Measurements from ENCODE around the gene PDE4D.

The PDE4D gene

GRCh38 chr5:59547731-59548130 is 345.8 kb downstream of the PDE4D start:
- ChIA-PET POLR2A (no interaction called here), CTCF (no interaction called here)
- TF ChIP-seq L3MBTL2 (conservative IDR thresholded peaks at IDR 0.05): no peak
- TF ChIP-seq, protein P1, sequence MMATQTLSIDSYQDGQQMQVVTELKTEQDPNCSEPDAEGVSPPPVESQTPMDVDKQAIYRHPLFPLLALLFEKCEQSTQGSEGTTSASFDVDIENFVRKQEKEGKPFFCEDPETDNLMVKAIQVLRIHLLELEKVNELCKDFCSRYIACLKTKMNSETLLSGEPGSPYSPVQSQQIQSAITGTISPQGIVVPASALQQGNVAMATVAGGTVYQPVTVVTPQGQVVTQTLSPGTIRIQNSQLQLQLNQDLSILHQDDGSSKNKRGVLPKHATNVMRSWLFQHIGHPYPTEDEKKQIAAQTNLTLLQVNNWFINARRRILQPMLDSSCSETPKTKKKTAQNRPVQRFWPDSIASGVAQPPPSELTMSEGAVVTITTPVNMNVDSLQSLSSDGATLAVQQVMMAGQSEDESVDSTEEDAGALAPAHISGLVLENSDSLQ (IDR thresholded peaks at IDR 0.05): no peak
- TF ChIP-seq SUZ12 (IDR thresholded peaks at IDR 0.05): no peak
- no peak for DNase-seq (ENCODE audit: extremely low spot score)

GRCh38 chr5:59544573-59544972 is 349.0 kb downstream of the PDE4D start:
- POLR2A ChIA-PET: no interaction called here
- TF ChIP-seq BHLHE40 (IDR thresholded peaks at IDR 0.05; ENCODE audit: borderline replicate concordance): no peak
- no peak for TF ChIP-seq FOXK2 (IDR thresholded peaks at IDR 0.05)
- CTCF ChIA-PET: no interaction called here
- DNase-seq (ENCODE audit: extremely low spot score): no peak

DNA sequence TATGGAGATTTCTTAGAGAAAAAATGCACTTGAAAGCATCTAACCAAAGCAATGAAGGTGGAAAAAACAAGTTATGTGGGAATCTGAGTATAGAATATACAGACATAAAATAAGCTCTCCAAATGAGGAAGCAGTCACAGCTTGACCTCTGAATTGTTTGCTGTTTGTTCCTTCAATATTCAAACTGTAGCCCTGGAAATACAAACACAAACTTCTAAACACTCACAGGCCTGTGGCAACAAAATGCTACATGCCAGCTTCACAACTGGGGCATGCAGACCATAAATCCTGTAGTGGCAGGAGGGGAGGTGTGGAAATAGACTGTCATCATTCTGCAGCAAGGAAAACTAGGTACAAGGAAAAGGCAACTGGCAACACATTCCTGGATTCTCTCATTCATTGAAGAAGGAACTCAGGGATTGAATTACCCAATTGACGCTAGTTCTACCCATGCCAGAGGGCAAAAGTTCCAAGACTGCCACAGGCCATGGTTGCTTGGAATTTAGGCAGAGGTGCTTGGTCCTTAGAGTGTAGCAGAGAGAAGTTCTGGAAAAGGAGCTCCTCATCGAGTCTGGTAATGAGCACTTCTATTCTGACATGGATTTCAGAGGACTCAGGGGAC is 349.6 kb downstream of the PDE4D start:
- CTCF ChIA-PET: no interaction called here
- POLR2A ChIA-PET: no interaction called here
- TF ChIP-seq SUZ12 (IDR thresholded peaks at IDR 0.05) (no peak), FOXK2 (IDR thresholded peaks at IDR 0.05) (no peak), FOXA1 (IDR thresholded peaks at IDR 0.05) (no peak)
- TF ChIP-seq, protein P1 (IDR thresholded peaks at IDR 0.05): peak; percentile 16; the same call in 1 of the 2 replicates
- DNase-seq (ENCODE audit: extremely low spot score): no peak

GRCh38 chr5:59542851-59543820 is 350.4 kb downstream of the PDE4D start:
- ChIA-PET CTCF (no interaction called here), POLR2A (no interaction called here)
- no peak for DNase-seq (ENCODE audit: extremely low spot score)
- no peak for TF ChIP-seq CTBP1 (IDR thresholded peaks at IDR 0.05; ENCODE audit: borderline replicate concordance)
- TF ChIP-seq ZNF384 (IDR thresholded peaks at IDR 0.05): no peak
- TF ChIP-seq NFRKB (IDR thresholded peaks at IDR 0.05): no peak
- TF ChIP-seq L3MBTL2 (conservative IDR thresholded peaks at IDR 0.05): no peak
- TF ChIP-seq TARDBP (IDR thresholded peaks at IDR 0.05): no peak
- no peak for TF ChIP-seq SUZ12 (IDR thresholded peaks at IDR 0.05)
- TF ChIP-seq SP1 (IDR thresholded peaks at IDR 0.05): no peak

DNA sequence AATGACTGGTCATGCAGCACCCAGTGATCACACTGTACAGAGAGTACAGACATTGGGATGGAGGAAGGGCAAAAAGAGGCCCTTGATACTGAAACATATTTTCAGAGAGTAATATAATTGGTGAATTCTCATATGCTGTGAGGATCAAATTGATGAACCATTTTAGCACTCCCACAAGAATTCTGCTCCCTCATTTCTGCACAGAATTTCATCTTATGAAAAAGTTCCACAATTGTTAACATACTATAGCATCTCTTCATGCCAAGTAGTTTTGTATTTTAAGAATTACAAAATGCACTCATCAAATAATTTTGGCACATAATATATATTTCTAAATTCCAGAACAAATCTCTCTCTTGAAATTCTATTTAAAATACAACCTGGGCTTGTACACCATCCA is 351.2 kb downstream of the PDE4D start:
- ChIA-PET POLR2A (no interaction called here), CTCF (no interaction called here)
- DNase-seq (ENCODE audit: extremely low spot score): no peak
- no peak for TF ChIP-seq L3MBTL2 (conservative IDR thresholded peaks at IDR 0.05)
- no peak for TF ChIP-seq SP1 (IDR thresholded peaks at IDR 0.05)
- TF ChIP-seq TARDBP (IDR thresholded peaks at IDR 0.05): no peak
- no peak for TF ChIP-seq BHLHE40 (IDR thresholded peaks at IDR 0.05; ENCODE audit: borderline replicate concordance)
- TF ChIP-seq, protein P1 (IDR thresholded peaks at IDR 0.05): no peak
- no peak for TF ChIP-seq ELF4 (IDR thresholded peaks at IDR 0.05)
- TF ChIP-seq CTBP1 (IDR thresholded peaks at IDR 0.05; ENCODE audit: borderline replicate concordance): no peak
- no peak for TF ChIP-seq FOXK2 (IDR thresholded peaks at IDR 0.05)
- no peak for TF ChIP-seq ARNT (IDR thresholded peaks at IDR 0.05)
- no peak for TF ChIP-seq LEF1 (IDR thresholded peaks at IDR 0.05; ENCODE audit: borderline replicate concordance)
- TF ChIP-seq NFRKB (IDR thresholded peaks at IDR 0.05): no peak
- no peak for TF ChIP-seq HDGF (IDR thresholded peaks at IDR 0.05; ENCODE audit: borderline replicate concordance)
- TF ChIP-seq FOXA1 (IDR thresholded peaks at IDR 0.05): no peak
- TF ChIP-seq FOXM1 (IDR thresholded peaks at IDR 0.05; ENCODE audit: borderline replicate concordance): no peak
- TF ChIP-seq SUZ12 (IDR thresholded peaks at IDR 0.05): no peak
- TF ChIP-seq ZNF384 (IDR thresholded peaks at IDR 0.05): no peak

GRCh38 chr5:59540366-59540765 is 353.2 kb downstream of the PDE4D start:
- POLR2A ChIA-PET: no interaction called here
- CTCF ChIA-PET: no interaction called here
- no peak for TF ChIP-seq SP1 (IDR thresholded peaks at IDR 0.05)
- no peak for TF ChIP-seq FOXA1 (IDR thresholded peaks at IDR 0.05)
- TF ChIP-seq CTBP1 (IDR thresholded peaks at IDR 0.05; ENCODE audit: borderline replicate concordance): no peak
- TF ChIP-seq TARDBP (IDR thresholded peaks at IDR 0.05): no peak
- no peak for TF ChIP-seq L3MBTL2 (conservative IDR thresholded peaks at IDR 0.05)
- TF ChIP-seq LEF1 (IDR thresholded peaks at IDR 0.05; ENCODE audit: borderline replicate concordance): no peak
- TF ChIP-seq, protein P1 (IDR thresholded peaks at IDR 0.05): no peak
- no peak for TF ChIP-seq HDGF (IDR thresholded peaks at IDR 0.05; ENCODE audit: borderline replicate concordance)
- no peak for TF ChIP-seq ARNT (IDR thresholded peaks at IDR 0.05)
- TF ChIP-seq FOXK2 (IDR thresholded peaks at IDR 0.05): no peak
- TF ChIP-seq NFRKB (IDR thresholded peaks at IDR 0.05): no peak
- TF ChIP-seq BHLHE40 (IDR thresholded peaks at IDR 0.05; ENCODE audit: borderline replicate concordance): no peak
- TF ChIP-seq ELF4 (IDR thresholded peaks at IDR 0.05): no peak
- no peak for TF ChIP-seq SUZ12 (IDR thresholded peaks at IDR 0.05)
- TF ChIP-seq FOXM1 (IDR thresholded peaks at IDR 0.05; ENCODE audit: borderline replicate concordance): no peak
- no peak for TF ChIP-seq ZNF384 (IDR thresholded peaks at IDR 0.05)
- no peak for DNase-seq (ENCODE audit: extremely low spot score)

Data from HEK293T (cell line).